ENCODE results near the gene PDE4D.

DNA sequence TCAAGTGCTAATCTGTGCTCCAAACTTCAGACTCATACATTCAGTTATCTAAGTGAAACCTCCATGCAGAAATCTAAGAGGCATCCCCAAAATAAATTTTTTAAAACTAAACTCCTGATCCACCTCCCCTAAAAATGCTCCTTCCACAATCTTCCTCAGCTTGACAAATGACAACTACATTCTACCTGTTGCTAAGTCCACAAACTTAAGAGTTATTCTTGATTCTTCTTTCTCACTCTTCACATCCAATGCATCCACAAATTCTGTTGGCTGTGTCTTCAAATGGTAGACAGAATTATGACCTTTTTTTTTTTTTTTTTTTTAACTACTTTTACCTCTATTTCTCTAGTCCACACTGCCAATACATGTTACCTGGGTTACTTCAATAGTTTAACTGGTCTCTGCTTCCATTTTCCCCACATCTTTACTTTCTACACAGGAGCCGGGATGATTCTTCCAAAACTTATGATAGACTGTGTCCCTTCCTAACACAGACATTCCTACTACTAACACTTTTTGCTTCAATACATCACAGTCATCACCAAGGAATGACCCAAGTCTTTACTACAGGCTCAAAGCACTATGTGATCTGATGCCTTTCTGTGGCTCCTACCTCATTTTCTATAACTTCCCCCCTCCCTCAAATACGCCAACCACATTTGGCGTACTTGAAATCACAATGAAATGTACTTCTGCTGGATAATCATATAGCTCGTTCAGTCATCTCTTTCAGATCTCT is 143.6 kb downstream of the PDE4D start:
- TF ChIP-seq, protein P1, sequence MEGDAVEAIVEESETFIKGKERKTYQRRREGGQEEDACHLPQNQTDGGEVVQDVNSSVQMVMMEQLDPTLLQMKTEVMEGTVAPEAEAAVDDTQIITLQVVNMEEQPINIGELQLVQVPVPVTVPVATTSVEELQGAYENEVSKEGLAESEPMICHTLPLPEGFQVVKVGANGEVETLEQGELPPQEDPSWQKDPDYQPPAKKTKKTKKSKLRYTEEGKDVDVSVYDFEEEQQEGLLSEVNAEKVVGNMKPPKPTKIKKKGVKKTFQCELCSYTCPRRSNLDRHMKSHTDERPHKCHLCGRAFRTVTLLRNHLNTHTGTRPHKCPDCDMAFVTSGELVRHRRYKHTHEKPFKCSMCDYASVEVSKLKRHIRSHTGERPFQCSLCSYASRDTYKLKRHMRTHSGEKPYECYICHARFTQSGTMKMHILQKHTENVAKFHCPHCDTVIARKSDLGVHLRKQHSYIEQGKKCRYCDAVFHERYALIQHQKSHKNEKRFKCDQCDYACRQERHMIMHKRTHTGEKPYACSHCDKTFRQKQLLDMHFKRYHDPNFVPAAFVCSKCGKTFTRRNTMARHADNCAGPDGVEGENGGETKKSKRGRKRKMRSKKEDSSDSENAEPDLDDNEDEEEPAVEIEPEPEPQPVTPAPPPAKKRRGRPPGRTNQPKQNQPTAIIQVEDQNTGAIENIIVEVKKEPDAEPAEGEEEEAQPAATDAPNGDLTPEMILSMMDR (IDR thresholded peaks at IDR 0.05; ENCODE audit: extremely low read depth in 1 of 2, insufficient read depth in 1 of 2, low read depth in 1 of 2, low read length in 2 of 2) = no peak
- no peak for TF ChIP-seq GATA2 (IDR thresholded peaks at IDR 0.05; ENCODE audit: insufficient read depth, insufficient read length, low read depth, low read length)
- TF ChIP-seq POLR2A (IDR thresholded peaks at IDR 0.05; ENCODE audit: low read depth, low read length) = no peak
- no peak for TF ChIP-seq EZH2 (IDR thresholded peaks at IDR 0.05; ENCODE audit: borderline replicate concordance, low read depth, low read length, severe bottlenecking)
- no peak for TF ChIP-seq POLR2AphosphoS5 (IDR thresholded peaks at IDR 0.05; ENCODE audit: insufficient read depth, low read depth, low read length)
- no peak for TF ChIP-seq FOS (IDR thresholded peaks at IDR 0.05; ENCODE audit: borderline replicate concordance, insufficient read depth, low read length)
- no peak for TF ChIP-seq JUN (IDR thresholded peaks at IDR 0.05; ENCODE audit: borderline replicate concordance, insufficient read depth, insufficient read length, low read depth)
- TF ChIP-seq, protein P2, sequence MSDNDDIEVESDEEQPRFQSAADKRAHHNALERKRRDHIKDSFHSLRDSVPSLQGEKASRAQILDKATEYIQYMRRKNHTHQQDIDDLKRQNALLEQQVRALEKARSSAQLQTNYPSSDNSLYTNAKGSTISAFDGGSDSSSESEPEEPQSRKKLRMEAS (IDR thresholded peaks at IDR 0.05; ENCODE audit: insufficient read depth, insufficient read length) = no peak

Data from endothelial cell of umbilical vein (primary cell).